Vagina (tissue), 2 donors: ENCODE measurements around the gene EIF2S3B. TPM values are rescaled to one million over a fixed set of nuclear protein-coding genes. Genes with fewer than 3 reads are reported as not detected.

Source experiments
- DNase-seq, 2 donors: peaks; one replicate each; pipeline ENCODE4 v3.0.0-alpha.2; 2017; ENCODE audit errors: extremely low spot score in 2 of 2
- H3K27ac ChIP-seq: fragments of 200-600 bp; sonication (generic); one replicate; pipeline ENCODE4 v1.5.1; 2019
- H3K27me3 ChIP-seq: fragments of 200-600 bp; sonication (generic); one replicate; pipeline ENCODE4 v1.5.1; 2019
- H3K36me3 ChIP-seq, 2 donors: fragments of 200-600 bp; sonication (generic); one replicate each; pipeline ENCODE4 v1.5.1; 2017 to 2019
- H3K4me1 ChIP-seq: fragments of 200-600 bp; sonication (generic); one replicate; pipeline ENCODE4 v1.5.1; 2019
- H3K4me3 ChIP-seq, 2 donors: fragments of 200-600 bp; sonication (generic); 1 replicate in 1 of 2; 2 replicates in 1 of 2; pipeline ENCODE4 v1.5.1; 2016 to 2019
- H3K9me3 ChIP-seq: fragments of 200-600 bp; sonication (generic); one replicate; pipeline ENCODE4 v1.5.1; 2019
- POLR2A ChIP-seq, 2 donors: fragments of 450-650 bp; IDR thresholded peaks; one replicate each; pipeline ENCODE4 v1.6.1; 2017; ENCODE audit warnings: antibody characterized with exemption in 2 of 2, mild to moderate bottlenecking in 2 of 2, moderate library complexity in 2 of 2
- POLR2AphosphoS5 ChIP-seq, 2 donors: sonication (generic); formaldehyde crosslinking; IDR thresholded peaks; one replicate each; pipeline ENCODE4 v1.9.0; 2017; ENCODE audit warnings: antibody characterized with exemption in 2 of 2, mild to moderate bottlenecking in 2 of 2, low read depth in 1 of 2; ENCODE audit not compliant: insufficient read depth in 1 of 2
- intact Hi-C: fragments of 100-400 bp; cut with DNase I; formaldehyde crosslinking; loops from one replicate; pipeline ENCODE4 v1.15.1; 2023
- small RNA-seq: library from RNA; depleted of rRNA; stranded (forward); fragments of <200 nt; gene quantifications from one replicate; pipeline ENCODE3, GENCODE V24; 2016
- total RNA-seq: library from RNA; depleted of rRNA; stranded (reverse); fragments of >200 nt; gene quantifications from one replicate; pipeline ENCODE4 v1.2.3, GENCODE V29; 2016
- TF ChIP-seq, protein P1 (sequence below), 3 experiments: fragments of 450-650 bp in 2 of 3; fragments of 200-600 bp in 1 of 3; sonication (generic) in 1 of 3; IDR thresholded peaks; one replicate each; pipeline ENCODE4 v1.5.1; 2017 to 2019; ENCODE audit warnings: antibody characterized with exemption in 3 of 3, mild to moderate bottlenecking in 2 of 3, moderate library complexity in 2 of 3

Gene EIF2S3B
- total RNA-seq, 1 donor from 2014 or later = 1.2 TPM

DNA sequence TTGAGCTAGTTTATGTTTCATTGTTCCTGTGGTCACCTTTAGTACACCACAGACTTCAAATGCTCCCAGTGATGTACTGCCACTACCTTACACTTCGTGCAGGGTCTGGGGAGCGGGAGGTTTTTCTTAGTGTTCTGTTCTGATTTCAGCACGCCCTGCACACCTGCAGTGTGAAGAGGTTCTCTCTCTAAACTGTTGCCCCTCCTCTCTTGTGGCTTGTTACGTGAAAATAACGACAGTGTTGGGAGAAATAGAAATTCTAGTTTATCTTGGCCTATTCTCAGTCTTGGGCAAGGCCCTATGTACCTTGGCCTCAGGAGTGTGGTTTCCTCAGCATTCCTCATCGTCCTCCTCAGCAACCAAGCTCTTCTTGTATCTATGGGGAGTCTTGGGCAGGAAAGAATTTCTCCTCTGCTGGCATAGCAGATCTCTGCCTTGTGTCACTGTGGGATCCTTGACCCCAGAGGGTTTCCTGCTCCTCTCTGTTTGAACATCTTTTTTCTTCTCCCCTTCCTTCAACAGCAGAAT lies 48.6 kb downstream of the EIF2S3B start:
- intact Hi-C loops = no loop called here
- TF ChIP-seq, protein P1, sequence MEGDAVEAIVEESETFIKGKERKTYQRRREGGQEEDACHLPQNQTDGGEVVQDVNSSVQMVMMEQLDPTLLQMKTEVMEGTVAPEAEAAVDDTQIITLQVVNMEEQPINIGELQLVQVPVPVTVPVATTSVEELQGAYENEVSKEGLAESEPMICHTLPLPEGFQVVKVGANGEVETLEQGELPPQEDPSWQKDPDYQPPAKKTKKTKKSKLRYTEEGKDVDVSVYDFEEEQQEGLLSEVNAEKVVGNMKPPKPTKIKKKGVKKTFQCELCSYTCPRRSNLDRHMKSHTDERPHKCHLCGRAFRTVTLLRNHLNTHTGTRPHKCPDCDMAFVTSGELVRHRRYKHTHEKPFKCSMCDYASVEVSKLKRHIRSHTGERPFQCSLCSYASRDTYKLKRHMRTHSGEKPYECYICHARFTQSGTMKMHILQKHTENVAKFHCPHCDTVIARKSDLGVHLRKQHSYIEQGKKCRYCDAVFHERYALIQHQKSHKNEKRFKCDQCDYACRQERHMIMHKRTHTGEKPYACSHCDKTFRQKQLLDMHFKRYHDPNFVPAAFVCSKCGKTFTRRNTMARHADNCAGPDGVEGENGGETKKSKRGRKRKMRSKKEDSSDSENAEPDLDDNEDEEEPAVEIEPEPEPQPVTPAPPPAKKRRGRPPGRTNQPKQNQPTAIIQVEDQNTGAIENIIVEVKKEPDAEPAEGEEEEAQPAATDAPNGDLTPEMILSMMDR (IDR thresholded peaks at IDR 0.05) = no peak
- TF ChIP-seq POLR2AphosphoS5 (IDR thresholded peaks at IDR 0.05; ENCODE audit: insufficient read depth in 1 of 2, low read depth in 1 of 2) = no peak
- no peak for TF ChIP-seq POLR2A (IDR thresholded peaks at IDR 0.05)
- Histone ChIP-seq H3K4me1 (no peaks in the 10 kb centered on the region), H3K27me3 (no peaks in the 10 kb centered on the region), H3K4me3 (no peak overlapping the region), H3K9me3 (no peaks in the 10 kb centered on the region), H3K27ac (no peak overlapping the region), H3K36me3 (no peaks in the 10 kb centered on the region)
- DNase-seq = no peak

DNA sequence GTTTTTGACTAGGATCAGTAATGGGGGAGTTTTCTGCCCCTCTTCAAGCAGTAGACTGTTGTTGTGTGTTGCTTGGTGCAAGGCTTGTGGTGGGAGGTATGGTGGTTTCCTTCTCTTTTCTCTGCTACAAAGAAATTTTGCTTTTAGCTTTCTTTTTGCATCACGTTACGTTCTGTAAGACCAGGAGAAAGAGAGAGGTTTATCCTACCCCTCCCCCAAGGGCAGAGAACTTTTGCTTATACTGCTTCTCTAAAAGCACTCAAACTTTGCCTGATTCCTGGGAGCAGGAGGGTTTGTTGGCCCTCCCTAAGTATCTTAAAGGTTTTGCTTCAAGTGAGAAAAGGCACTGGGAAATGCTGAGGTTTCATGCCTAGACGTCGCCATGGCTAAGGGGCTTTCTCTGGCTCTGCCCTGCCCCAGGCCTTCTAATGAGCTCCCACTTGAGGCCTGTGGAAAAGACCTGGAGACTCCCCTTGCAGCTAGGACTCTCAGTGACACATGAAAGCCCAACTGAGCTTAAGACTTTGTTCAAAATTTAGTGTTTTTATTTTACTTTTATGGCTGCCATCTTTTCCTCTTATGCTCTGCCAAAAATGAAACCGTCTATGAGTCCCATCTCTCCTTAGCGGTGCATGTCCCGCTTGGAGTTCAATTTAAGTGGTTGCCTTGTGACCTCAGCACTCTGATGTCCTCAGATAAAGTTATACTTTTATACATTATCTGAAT lies 49.2 kb downstream of the EIF2S3B start:
- no peak for DNase-seq
- H3K36me3 ChIP-seq = no peaks in the 10 kb centered on the region
- H3K4me3 ChIP-seq = no peak overlapping the region
- no peaks in the 10 kb centered on the region for H3K9me3 ChIP-seq
- no peaks in the 10 kb centered on the region for H3K4me1 ChIP-seq
- no peak for TF ChIP-seq POLR2AphosphoS5 (IDR thresholded peaks at IDR 0.05; ENCODE audit: insufficient read depth in 1 of 2, low read depth in 1 of 2)
- no peak for TF ChIP-seq POLR2A (IDR thresholded peaks at IDR 0.05)
- TF ChIP-seq, protein P1 (IDR thresholded peaks at IDR 0.05) = no peak
- H3K27me3 ChIP-seq = no peaks in the 10 kb centered on the region
- H3K27ac ChIP-seq = no peak overlapping the region
- intact Hi-C loops = no loop called here

DNA sequence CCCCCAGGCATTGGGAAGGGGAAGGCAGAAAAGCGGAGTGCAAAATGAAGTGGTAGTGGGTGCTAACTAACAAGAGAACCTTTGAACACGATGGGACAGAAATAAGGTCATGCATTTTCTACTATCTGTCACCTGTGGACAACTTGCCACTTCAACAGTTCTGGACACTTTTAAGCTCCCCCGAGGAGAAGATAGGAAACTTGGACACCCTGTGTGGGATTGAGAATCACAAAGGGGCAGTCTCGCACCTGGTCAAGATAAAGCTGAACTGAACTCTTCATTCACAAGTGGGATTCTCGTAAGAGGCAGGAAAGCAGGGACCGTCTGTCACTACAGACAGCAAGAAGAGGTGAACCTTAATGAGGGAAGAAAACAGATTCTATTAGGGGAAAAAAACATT lies 51.6 kb downstream of the EIF2S3B start:
- Histone ChIP-seq H3K4me3 (no peak overlapping the region), H3K4me1 (no peaks in the 10 kb centered on the region), H3K27ac (no peak overlapping the region), H3K9me3 (no peaks in the 10 kb centered on the region), H3K27me3 (no peaks in the 10 kb centered on the region), H3K36me3 (no peaks in the 10 kb centered on the region)
- intact Hi-C loops = no loop called here
- TF ChIP-seq POLR2A (IDR thresholded peaks at IDR 0.05) = no peak
- no peak for DNase-seq

DNA sequence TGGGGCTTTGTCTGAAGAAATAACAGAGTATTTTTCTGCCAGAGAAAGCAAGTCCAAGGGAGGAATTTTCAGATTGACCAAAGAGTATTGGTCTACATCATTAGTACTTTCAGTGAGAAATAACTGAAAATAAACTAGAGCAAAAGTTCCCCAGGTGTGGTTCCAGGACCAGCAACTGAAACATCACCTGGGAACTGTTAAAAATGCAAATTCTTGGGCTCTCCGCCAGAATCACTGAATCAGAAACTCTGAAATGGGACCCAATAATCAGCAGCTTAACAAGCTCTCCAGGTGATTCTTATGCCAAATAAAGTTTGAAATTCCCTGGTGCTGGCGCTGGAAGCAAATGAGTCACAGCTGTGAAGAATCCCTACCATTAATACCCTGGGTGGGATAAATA lies 52.1 kb downstream of the EIF2S3B start:
- no peaks in the 10 kb centered on the region for H3K9me3 ChIP-seq

More for the DNA sequence above, 52.1 kb downstream of the EIF2S3B start:
- no peak for DNase-seq
- H3K4me1 ChIP-seq = no peaks in the 10 kb centered on the region
- no peaks in the 10 kb centered on the region for H3K27me3 ChIP-seq
- TF ChIP-seq POLR2AphosphoS5 (IDR thresholded peaks at IDR 0.05; ENCODE audit: insufficient read depth in 1 of 2, low read depth in 1 of 2) = no peak
- TF ChIP-seq, protein P1 (IDR thresholded peaks at IDR 0.05) = no peak
- TF ChIP-seq POLR2A (IDR thresholded peaks at IDR 0.05) = no peak
- intact Hi-C loops = no loop called here
- H3K27ac ChIP-seq = no peak overlapping the region
- H3K4me3 ChIP-seq = no peak overlapping the region
- H3K36me3 ChIP-seq = no peaks in the 10 kb centered on the region

Small RNA genes within 50 kb of the gene (small RNA-seq; reads per million reads assigned to genes)
- gene SLC25A39P2 = not detected

Other genes starting within 250 kb of the EIF2S3B start
- 4.4 TPM for gene KLRD1, start 198.0 kb upstream of the EIF2S3B start, total RNA-seq
- gene KLRK1, start 115.8 kb upstream of the EIF2S3B start, total RNA-seq = 12.8 TPM
- gene KLRC4, start 96.1 kb upstream of the EIF2S3B start, total RNA-seq = not detected
- not detected for gene KLRC3, start 85.3 kb upstream of the EIF2S3B start, total RNA-seq
- 1.5 TPM for gene KLRC2, start 69.9 kb upstream of the EIF2S3B start, total RNA-seq
- gene KLRC1, start 52.5 kb upstream of the EIF2S3B start, total RNA-seq = 1.5 TPM
- 7.9 TPM for gene MAGOHB, start 107.7 kb downstream of the EIF2S3B start, total RNA-seq
- gene STYK1, start 168.2 kb downstream of the EIF2S3B start, total RNA-seq = 6.4 TPM
- gene YBX3, start 217.4 kb downstream of the EIF2S3B start, total RNA-seq = 356 TPM